GM21786 (cell line): Measurements from ENCODE around the gene IER5L.
"Not testable (repeated sequence)": the region's sequence is repeated elsewhere in the genome, so short reads cannot be mapped to it uniquely, and the experiment has no call there.

ENCODE experiments used
- ATAC-seq: cut with Tn5 transposase; IDR thresholded peaks from one replicate; pipeline ENCODE4 v1.9.1; 2021; ENCODE audit not compliant: unreplicated experiment

The IER5L gene

DNA sequence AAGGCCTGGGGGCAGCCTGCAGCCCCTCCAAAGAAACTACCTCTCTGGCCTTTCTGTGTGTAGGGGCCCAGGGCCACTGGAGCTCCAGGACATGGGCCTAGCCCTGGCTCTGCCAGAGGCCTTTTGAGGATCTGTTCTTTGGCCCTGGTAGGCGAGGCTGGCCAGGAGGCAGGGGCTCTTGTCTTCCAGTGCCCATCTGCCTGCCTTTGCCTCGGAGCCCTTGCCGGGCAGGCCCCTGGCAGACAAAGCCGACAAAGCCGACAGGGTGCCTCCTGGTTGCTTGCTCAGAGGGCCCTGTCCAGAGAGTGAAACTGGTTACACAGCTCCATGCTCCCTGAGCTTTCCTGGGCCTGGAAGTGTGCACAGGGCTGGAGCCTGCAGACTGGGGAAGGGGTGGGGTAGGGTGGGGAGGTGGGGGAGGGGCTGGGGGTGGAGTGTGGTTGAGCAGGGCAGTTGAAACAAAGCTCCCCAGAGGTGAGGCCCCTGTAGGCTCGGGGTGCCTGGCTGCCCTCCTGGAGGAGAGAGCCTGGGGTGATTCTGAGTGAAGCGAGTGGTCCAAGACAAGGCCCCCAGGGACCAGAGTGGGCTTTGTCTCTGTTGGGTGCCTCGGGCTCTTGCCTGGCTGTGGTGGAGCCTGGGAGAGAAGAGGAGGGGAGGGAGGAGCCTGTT lies 37.5 kb downstream of the IER5L start:
- ATAC-seq = peak; percentile 11

DNA sequence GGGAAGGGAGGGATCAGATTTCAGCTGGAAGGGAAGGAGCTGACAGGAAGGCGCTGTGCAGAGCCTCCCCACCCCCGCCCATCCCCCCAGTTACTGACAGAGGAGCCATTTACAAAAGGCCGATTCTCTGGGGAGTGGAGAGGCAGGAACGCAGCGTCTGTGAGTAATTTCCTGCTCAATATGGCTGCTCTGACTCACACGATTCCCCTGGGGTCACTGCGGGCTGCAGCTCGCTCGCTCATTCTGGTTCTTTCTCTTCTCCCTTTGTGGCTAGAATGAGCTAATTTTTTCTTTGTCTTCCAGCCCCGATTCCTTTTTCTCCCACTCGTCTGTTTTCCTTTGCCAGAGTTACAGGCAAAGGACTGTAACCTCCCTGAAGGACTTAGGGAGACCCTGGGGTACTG lies 38.1 kb downstream of the IER5L start:
- ATAC-seq = peak; percentile 67

DNA sequence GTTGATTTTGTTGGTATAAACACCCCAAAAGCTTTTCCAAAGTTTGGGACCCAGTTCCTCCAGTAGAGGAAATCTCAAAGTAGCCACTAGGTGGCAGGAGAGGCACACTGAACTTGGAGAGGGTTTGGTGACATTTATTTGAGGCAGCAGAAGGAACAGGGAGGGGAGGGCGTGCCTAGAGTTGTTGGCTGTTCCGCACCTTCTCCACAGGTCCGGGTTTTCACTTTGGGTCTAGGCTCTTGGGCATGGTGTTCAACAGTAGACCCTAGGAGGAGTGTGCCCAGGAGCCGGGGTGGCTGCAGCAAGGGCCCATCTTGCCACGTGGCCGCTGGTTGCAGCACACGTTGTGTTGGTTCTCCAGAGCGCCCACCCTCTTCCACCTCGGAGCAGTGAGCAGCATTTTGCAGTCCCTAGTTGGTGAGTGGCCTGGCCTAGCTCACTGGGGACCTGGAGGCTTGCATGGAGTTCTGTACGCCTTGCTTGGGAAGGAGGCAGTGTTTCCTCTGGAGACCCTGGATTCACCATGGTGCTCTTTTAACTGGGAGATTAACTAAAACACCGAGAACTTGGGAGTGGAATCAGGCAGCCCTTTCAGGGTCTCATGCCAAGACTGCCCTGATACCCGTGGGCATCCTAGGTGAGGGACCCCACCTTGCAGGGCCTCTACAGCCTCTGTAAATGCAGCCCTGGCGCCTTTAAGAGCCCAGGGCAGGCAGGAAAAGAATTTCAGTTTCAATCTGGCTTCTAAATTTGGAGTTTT lies 38.6 kb downstream of the IER5L start:
- ATAC-seq = peak; percentile 2

DNA sequence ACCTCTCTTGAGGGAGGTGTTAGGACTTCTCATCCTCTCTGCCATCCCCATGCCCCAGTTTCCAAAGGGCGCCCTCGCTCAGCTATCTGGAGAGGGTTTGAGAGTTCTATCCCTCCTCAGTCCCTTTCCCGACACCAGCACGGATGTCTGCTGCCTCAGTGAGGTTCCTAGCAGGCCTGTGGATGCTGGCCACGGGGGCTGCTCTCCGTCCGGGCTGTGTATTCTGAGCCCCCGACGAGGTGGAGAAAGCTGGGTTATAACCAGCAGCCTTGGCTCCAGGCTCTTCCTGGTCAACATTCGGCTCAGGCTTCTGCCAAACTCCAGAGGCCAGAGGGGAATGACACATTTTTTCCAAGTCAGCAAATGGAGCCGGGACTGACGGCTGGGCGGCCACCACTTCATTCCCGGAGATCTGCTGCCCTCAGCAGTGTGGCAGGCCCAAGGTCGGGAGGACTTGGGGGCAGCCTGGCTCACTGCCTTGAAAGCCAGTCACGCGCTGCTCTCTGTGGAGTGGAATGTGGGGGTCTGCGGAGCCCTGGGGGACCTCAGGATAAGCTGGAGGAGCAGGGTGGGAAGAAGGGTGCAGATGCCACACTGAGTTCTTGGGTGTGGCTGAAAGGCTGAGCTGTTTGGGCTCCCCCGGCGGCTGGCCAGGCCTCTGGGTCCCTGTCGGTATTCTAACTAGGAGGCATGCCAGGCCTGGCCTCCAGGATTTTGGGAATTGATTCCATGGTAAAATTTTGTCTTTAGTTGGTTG lies 39.4 kb downstream of the IER5L start:
- ATAC-seq = no peak

DNA sequence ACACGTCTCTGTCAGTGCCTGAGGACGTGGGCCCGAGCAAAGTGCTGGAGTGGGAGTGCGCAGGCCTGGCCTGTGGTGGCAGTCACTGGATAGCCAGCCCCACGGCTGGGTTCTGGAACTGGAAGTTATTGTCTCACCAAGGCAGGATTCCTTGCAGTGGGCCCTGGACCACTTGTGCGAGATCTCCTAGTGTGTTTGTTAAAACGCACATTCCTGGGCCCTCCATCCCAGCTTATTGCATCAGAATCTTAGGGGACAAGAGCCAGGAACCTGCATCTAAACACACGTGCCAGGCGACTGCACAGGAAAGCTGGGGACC lies 40.0 kb downstream of the IER5L start:
- no peak for ATAC-seq

DNA sequence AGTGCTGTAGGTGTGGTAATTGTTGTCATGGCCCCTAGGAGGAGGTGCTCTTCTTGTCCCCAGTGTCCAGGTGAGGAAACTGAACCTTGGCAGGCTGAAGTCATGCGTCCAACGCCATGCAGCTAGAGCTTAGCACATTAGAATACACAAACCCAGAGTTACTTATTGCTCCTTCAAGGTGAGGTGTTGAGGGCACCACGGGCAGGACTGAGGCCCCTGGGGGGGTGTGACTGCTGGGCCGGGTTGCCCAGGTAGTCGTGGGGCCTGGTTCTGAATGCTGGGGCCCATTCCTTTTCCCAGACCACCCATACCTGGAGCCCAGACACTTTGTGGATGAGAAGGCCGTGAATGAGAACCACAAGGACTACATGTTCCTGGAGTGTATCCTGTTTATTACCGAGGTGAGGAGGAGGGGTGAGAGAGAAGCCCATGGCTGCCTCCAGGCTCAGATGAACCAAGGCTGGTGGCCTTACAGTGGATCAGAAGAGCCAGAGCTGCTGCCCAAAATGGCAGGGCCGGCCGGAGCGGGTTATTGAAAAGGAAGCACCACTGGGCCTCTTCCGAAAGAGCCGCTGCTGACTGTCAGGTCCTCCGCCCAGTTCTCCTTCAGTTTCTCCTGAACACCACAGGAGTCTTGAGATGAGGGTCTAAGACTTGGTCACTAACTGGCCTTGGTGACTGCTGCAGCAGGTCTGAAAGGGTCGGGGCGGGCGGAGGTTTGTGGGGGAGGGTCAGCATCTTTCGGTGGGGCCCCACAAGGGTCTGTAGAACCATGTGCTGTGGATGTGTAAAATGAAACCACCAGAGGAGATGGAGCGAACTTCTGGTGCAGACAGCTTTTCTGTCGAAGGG lies 40.5 kb downstream of the IER5L start:
- no peak for ATAC-seq

DNA sequence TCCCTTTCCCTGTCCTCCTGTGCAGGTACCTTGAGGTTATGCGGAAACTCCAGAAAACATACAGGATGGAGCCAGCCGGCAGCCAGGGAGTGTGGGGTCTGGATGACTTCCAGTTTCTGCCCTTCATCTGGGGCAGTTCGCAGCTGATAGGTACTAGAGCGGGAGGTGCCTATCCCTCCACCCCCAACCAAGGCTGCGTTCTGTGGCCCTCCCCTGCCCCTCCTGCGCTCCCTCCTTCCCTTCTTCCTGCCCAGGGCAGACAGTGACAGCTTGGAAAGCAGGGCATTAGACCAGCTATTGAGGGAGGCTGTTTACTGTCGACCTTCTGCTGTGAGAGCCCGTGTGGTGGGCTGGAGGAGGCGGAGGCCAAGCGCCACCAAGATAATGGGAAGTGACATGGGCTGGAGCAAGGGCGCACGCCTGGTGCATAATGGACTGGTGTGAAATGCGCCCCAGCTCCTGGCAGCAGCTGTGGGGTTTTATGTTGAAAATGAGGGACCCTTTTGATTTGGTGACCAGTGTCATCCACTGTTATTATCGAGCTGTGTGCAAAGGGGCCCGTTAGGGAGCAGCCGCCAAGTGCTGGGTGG lies 41.5 kb downstream of the IER5L start:
- ATAC-seq = no peak

DNA sequence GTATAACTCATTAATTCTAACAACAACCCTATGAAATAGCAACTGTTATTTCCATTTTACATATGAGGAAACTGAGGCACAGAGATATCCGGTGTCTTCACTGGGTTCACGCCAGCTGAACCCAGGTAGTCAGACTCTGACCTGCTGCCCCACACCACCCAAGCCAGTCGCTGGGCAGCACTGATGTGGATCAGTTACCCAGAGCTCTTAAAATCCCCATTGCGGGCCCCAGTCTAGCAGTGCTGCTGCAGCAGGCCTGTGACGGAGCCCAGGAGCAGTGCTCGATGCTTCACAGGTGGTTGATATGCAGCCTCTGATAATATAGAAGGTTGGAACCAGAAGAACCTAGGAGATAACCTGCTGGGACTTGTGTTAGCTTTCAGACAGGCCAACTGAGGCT lies 42.6 kb downstream of the IER5L start:
- ATAC-seq = no peak

DNA sequence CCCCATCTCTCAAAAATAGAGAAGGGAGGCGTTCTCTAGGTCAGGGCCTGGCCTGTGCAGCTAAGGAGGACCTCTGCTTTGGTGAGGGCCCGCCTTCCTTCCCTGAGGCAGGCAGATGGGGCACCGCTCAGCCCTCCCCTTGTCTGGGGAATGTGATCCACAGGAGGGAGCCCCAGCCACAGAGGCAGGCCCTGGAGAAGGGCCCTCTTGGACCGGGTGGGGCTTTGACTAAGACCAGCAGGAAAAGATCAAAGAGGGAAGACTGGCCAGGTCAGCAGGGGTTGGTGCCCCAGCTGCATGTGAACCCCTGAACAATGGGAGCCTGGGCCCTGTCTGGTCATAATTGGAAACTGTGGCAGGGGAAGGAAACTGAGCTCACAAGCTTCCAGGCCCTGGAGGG lies 45.0 kb downstream of the IER5L start:
- no peak for ATAC-seq

DNA sequence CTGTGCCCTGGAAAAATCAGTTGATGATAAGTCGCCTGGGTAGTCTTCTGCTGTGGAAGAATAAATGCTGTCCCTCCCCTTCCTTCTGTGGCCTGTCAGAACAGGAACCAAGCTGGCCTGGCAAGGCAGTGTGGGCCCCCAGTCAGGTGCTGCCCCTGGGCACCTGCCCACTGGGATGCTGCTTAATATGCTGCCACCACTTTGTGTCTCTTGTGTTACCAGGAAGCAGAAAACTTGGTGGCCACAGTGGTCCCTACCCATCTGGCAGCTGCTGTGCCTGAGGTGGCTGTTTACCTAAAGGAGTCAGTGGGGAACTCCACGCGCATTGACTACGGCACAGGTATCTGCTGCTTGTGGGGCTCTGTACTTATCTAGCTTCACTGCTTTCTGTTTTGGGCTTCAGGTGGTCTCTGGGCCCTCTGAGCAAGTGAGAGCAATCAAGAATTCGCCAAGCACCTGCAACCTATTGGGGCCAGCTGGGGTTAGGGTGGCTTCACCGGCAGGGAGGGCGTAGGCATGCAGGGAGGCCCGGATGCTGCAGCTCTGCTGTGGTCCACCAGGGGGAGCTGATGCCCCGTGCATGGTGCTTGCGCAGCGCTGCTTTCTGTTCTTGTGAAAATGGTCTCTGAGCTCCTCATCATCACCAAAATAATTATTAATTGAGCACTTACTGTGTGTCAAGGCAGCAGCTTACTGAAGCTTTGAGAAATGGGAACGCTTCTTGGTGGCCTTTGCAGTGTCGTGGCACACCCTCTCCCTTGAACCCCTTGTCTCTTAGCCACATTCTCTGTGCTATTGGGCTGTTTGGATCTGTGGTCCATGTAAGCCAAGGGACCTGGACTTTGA lies 46.5 kb downstream of the IER5L start:
- no peak for ATAC-seq

DNA sequence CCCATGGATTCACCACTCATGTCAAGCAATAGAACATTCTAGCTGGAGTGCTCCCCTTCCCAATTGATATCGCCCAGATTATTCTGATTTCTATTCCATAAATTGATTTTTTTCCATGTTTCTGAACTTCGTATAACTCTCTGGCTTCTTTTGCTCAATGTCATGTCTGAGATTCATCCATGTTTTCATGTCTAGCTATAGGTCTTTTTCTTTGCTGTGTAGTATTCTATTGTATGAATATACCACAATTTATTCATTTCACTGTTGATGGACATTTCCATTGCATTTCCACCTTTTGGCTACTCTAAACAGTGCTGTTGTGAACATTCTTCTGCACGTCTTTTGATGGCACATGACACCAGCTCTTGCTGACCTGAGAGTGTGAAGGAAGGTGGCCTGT lies 47.3 kb downstream of the IER5L start:
- no peak for ATAC-seq

DNA sequence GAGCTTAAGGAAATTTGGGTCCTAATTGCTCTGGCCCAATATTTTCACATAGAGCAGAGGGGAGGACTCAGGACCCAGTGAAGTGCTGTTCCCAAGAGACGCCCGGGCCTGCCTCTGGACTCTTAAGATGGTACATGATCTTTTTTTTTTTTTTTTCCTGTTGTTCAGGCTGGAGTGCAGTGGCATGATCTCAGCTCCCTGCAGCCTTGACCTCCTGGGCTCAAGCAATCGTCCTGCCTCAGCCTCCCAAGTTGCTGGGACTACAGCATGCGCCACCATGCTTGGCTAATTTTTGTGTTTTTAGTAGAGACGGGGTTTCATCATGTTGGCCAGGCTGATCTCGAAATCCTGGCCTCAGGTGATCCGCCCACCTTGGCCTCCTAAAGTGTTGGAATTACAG lies 47.8 kb downstream of the IER5L start:
- not testable (repeated sequence) for ATAC-seq

DNA sequence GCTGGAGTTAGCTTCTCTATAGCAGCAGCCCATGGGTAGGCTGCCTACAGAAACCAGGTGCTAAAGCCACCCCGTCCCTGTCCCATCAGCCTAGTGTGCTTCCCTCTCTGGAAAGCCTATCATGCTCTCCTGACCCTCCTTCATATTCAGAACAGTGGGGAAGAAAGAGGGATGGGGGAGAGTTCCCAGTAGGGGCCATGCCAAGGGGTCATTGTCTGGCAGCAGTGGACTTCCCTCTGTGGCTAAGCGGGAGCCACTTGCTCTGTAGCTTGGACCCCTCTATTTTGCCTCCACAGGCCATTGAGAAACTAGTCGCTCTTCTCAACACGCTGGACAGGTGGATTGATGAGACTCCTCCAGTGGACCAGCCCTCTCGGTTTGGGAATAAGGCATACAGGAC lies 49.4 kb downstream of the IER5L start:
- ATAC-seq = no peak

DNA sequence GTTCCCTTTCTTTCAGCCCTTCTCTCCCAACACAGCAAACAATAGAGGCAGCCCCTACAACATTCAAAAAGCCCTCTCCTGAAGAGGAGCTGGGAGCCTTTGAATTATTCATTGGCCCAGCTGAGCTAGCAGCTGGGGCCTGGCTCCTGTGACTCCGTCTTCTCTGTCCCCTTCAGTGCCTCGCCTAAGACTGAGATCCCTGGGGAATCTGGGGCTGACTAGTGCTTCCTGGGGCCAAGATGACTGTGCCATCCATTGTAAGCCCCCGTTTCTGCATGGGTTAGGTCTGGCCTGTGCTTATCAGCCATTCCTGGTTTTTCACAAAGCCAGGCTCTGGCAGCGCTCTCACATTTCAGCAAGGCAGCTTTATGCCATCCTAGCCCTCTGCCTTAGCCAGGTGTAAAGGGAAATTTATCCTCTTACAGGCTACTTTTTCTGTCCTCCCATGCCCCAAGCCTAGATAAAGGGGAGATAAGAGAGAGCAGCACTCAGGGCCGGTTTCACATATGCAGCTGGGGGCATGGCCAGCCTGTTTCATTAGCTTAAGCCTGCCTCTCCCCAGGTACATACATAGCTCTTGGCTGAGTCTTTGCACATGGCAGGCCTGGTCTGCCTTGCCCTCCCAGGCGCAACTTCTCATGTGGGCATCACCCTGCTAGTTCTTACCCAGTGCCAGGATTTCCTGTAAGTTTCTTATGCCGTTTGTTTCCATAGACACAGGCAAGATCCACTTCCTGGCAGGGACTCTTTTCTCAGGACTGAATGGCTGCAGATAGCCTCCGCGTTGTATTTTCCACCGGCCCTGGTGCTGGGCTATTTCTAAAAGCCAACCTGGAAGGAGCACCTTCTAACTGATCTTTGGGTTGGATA lies 51.1 kb downstream of the IER5L start:
- ATAC-seq = no peak
